KMS-11 (cell line): ENCODE results near the gene SMC1B.

Experiments used
- H2AFZ ChIP-seq: fragments of 200-600 bp; sonication (generic); 2 replicates; pipeline ENCODE4 v1.6.1; 2016; ENCODE audit warnings: antibody characterized with exemption, mixed run types, low read depth
- H3K27ac ChIP-seq: fragments of 200-600 bp; sonication (generic); 2 replicates; pipeline ENCODE4 v1.6.1; 2016; ENCODE audit warnings: mild to moderate bottlenecking, mixed run types
- H3K27me3 ChIP-seq: fragments of 200-600 bp; sonication (generic); 2 replicates; pipeline ENCODE4 v1.6.1; 2017; ENCODE audit warnings: mild to moderate bottlenecking, low read depth, mixed run types, moderate library complexity; ENCODE audit not compliant: insufficient read depth
- H3K36me3 ChIP-seq: fragments of 200-600 bp; sonication (generic); 2 replicates; pipeline ENCODE4 v1.6.1; 2017; ENCODE audit warnings: mild to moderate bottlenecking, mixed run types; ENCODE audit not compliant: insufficient read depth
- H3K4me1 ChIP-seq: fragments of 200-600 bp; sonication (generic); 2 replicates; pipeline ENCODE4 v1.6.1; 2016; ENCODE audit warnings: mild to moderate bottlenecking, low read depth, mixed run types; ENCODE audit not compliant: poor library complexity, severe bottlenecking
- H3K4me2 ChIP-seq: fragments of 200-600 bp; sonication (generic); 2 replicates; pipeline ENCODE4 v1.7.0; 2016; ENCODE audit warnings: mild to moderate bottlenecking, mixed run types
- H3K4me3 ChIP-seq: fragments of 200-600 bp; sonication (generic); IDR thresholded peaks from 2 replicates; pipeline ENCODE4 v1.6.1; 2017; ENCODE audit warnings: low read depth, low read length, mixed read lengths; ENCODE audit not compliant: insufficient read depth
- H3K79me2 ChIP-seq: fragments of 200-600 bp; sonication (generic); 2 replicates; pipeline ENCODE4 v1.6.1; 2016; ENCODE audit warnings: low read depth, mixed run types; ENCODE audit not compliant: insufficient read depth
- H3K9ac ChIP-seq: fragments of 200-600 bp; sonication (generic); 2 replicates; pipeline ENCODE4 v1.6.1; 2016; ENCODE audit warnings: mild to moderate bottlenecking, mixed run types
- H4K20me1 ChIP-seq: fragments of 200-600 bp; sonication (generic); 2 replicates; pipeline ENCODE4 v1.6.1; 2016; ENCODE audit warnings: mild to moderate bottlenecking, mixed run types; ENCODE audit not compliant: insufficient read depth
- CTCF ChIP-seq: fragments of 200-600 bp; sonication (generic); conservative IDR thresholded peaks from 2 replicates; pipeline ENCODE4 v1.6.1; 2017; ENCODE audit warnings: low read depth, mild to moderate bottlenecking, antibody characterized with exemption, low read length, moderate library complexity, mixed read lengths

Gene SMC1B

DNA sequence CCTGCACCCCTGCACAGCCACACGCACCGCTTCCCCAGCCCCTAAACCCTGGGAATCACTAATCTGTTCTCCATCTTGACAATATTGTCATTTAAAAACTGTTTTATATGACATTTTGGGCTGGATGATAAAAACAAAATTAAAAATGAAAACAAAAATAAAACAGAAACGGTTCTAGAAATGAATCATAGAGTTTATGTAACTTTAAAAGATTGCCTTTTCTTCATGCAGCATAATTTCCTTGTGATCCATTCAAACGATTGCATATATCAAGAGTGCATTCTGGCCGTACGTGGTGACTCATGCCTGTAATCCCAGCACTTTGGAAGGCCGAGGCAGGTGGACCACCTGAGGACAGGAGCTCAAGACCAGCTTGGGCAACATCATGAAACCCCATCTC lies 110.2 kb downstream of the SMC1B start:
- H3K4me3 ChIP-seq, result no peak overlapping the region
- H3K27me3 ChIP-seq, result peaks cover 2% of the 10 kb centered on the region; the same call in 1 of the 2 replicates
- no peak overlapping the region for H3K9ac ChIP-seq
- no peak for TF ChIP-seq CTCF
- H4K20me1 ChIP-seq, result no peaks in the 10 kb centered on the region
- H3K4me2 ChIP-seq, result no peak overlapping the region
- no peaks in the 10 kb centered on the region for H3K79me2 ChIP-seq
- H3K4me1 ChIP-seq, result no peaks in the 10 kb centered on the region
- no peak overlapping the region for H2AFZ ChIP-seq
- no peak overlapping the region for H3K27ac ChIP-seq
- H3K36me3 ChIP-seq, result no peaks in the 10 kb centered on the region

GRCh38 chr22:45302751-45303150 lies 110.6 kb downstream of the SMC1B start:
- Histone ChIP-seq H3K79me2 (no peaks in the 10 kb centered on the region), H3K4me2 (no peak overlapping the region), H3K27me3 (peaks cover 2% of the 10 kb centered on the region; the same call in 1 of the 2 replicates), H4K20me1 (no peaks in the 10 kb centered on the region), H3K27ac (no peak overlapping the region), H2AFZ (no peak overlapping the region), H3K4me1 (no peaks in the 10 kb centered on the region), H3K36me3 (no peaks in the 10 kb centered on the region), H3K9ac (no peak overlapping the region), H3K4me3 (no peak overlapping the region)
- no peak for TF ChIP-seq CTCF

- H3K4me1 ChIP-seq, result no peaks in the 10 kb centered on the region
- no peak overlapping the region for H2AFZ ChIP-seq
- H3K9ac ChIP-seq, result no peak overlapping the region
- no peaks in the 10 kb centered on the region for H3K36me3 ChIP-seq
- no peaks in the 10 kb centered on the region for H3K79me2 ChIP-seq
- no peak for TF ChIP-seq CTCF
- H4K20me1 ChIP-seq, result no peaks in the 10 kb centered on the region
- no peak overlapping the region for H3K4me2 ChIP-seq
- no peak overlapping the region for H3K27ac ChIP-seq
- H3K27me3 ChIP-seq, result peaks cover 7% of the 10 kb centered on the region; the same call in 1 of the 2 replicates
- H3K4me3 ChIP-seq, result no peak overlapping the region
Observed at GRCh38 chr22:45298934-45299505, 114.4 kb downstream of the SMC1B start.

DNA sequence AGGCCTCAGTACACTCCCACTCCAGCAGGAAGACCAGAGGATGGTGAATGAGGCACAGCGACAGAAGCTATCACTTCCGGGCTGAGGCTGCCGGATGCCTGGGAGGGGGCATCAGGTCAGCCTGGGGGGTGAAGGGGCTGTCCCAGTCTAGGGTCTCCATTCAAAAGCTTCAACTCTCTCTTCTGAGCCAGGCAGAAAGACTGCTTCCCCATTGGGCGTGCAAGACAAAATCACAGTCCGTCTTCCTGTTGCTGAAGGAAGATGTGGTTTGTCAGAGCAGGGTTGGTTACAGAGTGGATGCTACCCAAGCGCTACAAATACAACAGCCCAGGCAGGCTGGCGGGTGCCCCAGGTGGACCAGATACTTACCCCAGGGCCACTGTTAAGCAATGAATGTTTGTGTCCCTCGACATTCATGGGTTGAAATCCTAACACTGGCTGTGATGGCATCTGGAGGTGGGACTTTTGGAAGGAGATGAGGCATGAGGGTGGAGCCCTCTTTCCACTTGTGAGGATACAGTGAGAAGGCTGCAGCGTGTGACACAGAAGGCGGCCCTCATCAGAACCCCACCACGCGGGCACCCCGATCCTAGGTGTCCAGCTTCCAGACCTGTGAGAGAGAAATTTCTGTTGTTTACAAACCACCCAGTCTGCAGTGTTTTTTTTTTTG lies 116.6 kb downstream of the SMC1B start:
- no peaks in the 10 kb centered on the region for H3K36me3 ChIP-seq
- H3K27me3 ChIP-seq, result peaks cover 7% of the 10 kb centered on the region; the same call in 1 of the 2 replicates
- no peak overlapping the region for H3K4me2 ChIP-seq
- H4K20me1 ChIP-seq, result no peaks in the 10 kb centered on the region
- no peak overlapping the region for H2AFZ ChIP-seq
- H3K27ac ChIP-seq, result no peak overlapping the region
- H3K9ac ChIP-seq, result no peak overlapping the region
- no peak for TF ChIP-seq CTCF
- no peaks in the 10 kb centered on the region for H3K4me1 ChIP-seq
- no peak overlapping the region for H3K4me3 ChIP-seq
- H3K79me2 ChIP-seq, result no peaks in the 10 kb centered on the region
